HG03521 (cell line): ENCODE measurements around the gene KRTAP21-3.
"Not testable (repeated sequence)": the region's sequence is repeated elsewhere in the genome, so short reads cannot be mapped to it uniquely, and the experiment has no call there.

Experiments used
- ATAC-seq: cut with Tn5 transposase; IDR thresholded peaks from one replicate; pipeline ENCODE4 v1.9.1; 2021; ENCODE audit warnings: mild to moderate bottlenecking, moderate library complexity; ENCODE audit not compliant: unreplicated experiment

Gene KRTAP21-3

GRCh38 chr21:30718239-30718909 is at the start of gene KRTAP21-3:
TSS of gene KRTAP21-3 (minus strand) at chr21:30718777. CDS start at chr21:30718759, 18 bp downstream.
- ATAC-seq: no peak

GRCh38 chr21:30760776-30761175 is 42.2 kb upstream of the KRTAP21-3 start:
- no peak for ATAC-seq

- ATAC-seq: no peak
These were observed 39.7 kb upstream of the KRTAP21-3 start for GRCh38 chr21:30758306-30758705.

GRCh38 chr21:30755328-30755727 is 36.8 kb upstream of the KRTAP21-3 start, which contains the start of gene KRTAP21-1:
TSS of gene KRTAP21-1 (minus strand) at chr21:30755428. CDS start at chr21:30755378, 50 bp downstream.
- not testable (repeated sequence) for ATAC-seq

- ATAC-seq: no peak
These were observed 28.6 kb upstream of the KRTAP21-3 start, which contains the start of gene KRTAP21-2 for GRCh38 chr21:30747159-30747558. TSS of gene KRTAP21-2 (minus strand) at chr21:30747259. CDS start at chr21:30747202, 57 bp downstream.

- no peak for ATAC-seq
These were observed 21.9 kb upstream of the KRTAP21-3 start for GRCh38 chr21:30740462-30740861.

GRCh38 chr21:30733026-30733425 is 14.4 kb upstream of the KRTAP21-3 start:
- ATAC-seq: no peak

GRCh38 chr21:30726726-30727125 is 8.1 kb upstream of the KRTAP21-3 start:
- ATAC-seq: no peak

- no peak for ATAC-seq
These were observed 824 bp upstream of the KRTAP21-3 start for GRCh38 chr21:30719401-30719800.

GRCh38 chr21:30717105-30717504 is 1.5 kb downstream of the KRTAP21-3 start:
- no peak for ATAC-seq

- no peak for ATAC-seq
These were observed 3.6 kb downstream of the KRTAP21-3 start for GRCh38 chr21:30714946-30715345.

- no peak for ATAC-seq
These were observed 4.1 kb downstream of the KRTAP21-3 start for GRCh38 chr21:30714456-30714855.

- ATAC-seq: no peak
These were observed 4.8 kb downstream of the KRTAP21-3 start for GRCh38 chr21:30713766-30714165.

- no peak for ATAC-seq
These were observed 8.1 kb downstream of the KRTAP21-3 start for GRCh38 chr21:30710499-30710898.

GRCh38 chr21:30707409-30707808 is 11.2 kb downstream of the KRTAP21-3 start:
- ATAC-seq: no peak

- ATAC-seq: no peak
These were observed 22.6 kb downstream of the KRTAP21-3 start for GRCh38 chr21:30695956-30696355.

GRCh38 chr21:30689822-30690221 is 28.8 kb downstream of the KRTAP21-3 start:
- ATAC-seq: no peak

- no peak for ATAC-seq
These were observed 34.1 kb downstream of the KRTAP21-3 start for GRCh38 chr21:30684506-30684905.

GRCh38 chr21:30680586-30680985 is 38.0 kb downstream of the KRTAP21-3 start:
- ATAC-seq: no peak

- ATAC-seq: no peak
These were observed 41.8 kb downstream of the KRTAP21-3 start for GRCh38 chr21:30676737-30677136.

GRCh38 chr21:30674312-30674711 is 44.3 kb downstream of the KRTAP21-3 start:
- no peak for ATAC-seq

- ATAC-seq: no peak
These were observed 45.5 kb downstream of the KRTAP21-3 start for GRCh38 chr21:30672985-30673650.
